HepG2 (cell line): ENCODE data around the gene FAM83G. TPM values are rescaled to one million over a fixed set of nuclear protein-coding genes. Genes with fewer than 3 reads are reported as not detected.
A peak's percentile ranks its signal among the peaks of the same experiment; 100 is the strongest.

Experiments used
- ATAC-seq: fragments of 200-7000 bp; cut with Tn5 transposase; 3 replicates; pipeline ENCODE4 v1.9.1; 2020; ENCODE audit warnings: mild to moderate bottlenecking, moderate library complexity
- BruUV-seq: library from RNA; stranded (reverse); fragments of 400-500 nt; replicated peaks from 2 replicates; lab custom pipeline; 2021; lab: Mats Ljungman, UMichigan
- CTCF ChIA-PET: fragments of 300-600 bp; formaldehyde crosslinking; extraction: SDS; loops from one replicate; lab custom pipeline; 2021; ENCODE audit warnings: low total read pairs, inconsistent platforms, low intra/inter-chr PET ratio; lab: Yijun Ruan, JAX
- POLR2A ChIA-PET: fragments of 350-600 bp; sonication (Branson Sonifier 250); formaldehyde crosslinking; loops from one replicate; lab custom pipeline; 2020; ENCODE audit warnings: antibody characterized with exemption, inconsistent platforms; lab: Yijun Ruan, JAX
- DNase-seq: peaks from one replicate; pipeline ENCODE4 v3.0.0-alpha.2; 2015; ENCODE audit warnings: low spot score
- FAIRE-seq: peaks from 3 replicates; lab custom pipeline; 2011; peaks lifted over from hg19 to GRCh38; lab: Jason Lieb, UNC
- H2AFZ ChIP-seq: one replicate; pipeline ENCODE4 v1.6.1; 2011; ENCODE audit warnings: low read length, inconsistent platforms
- H3K27ac ChIP-seq: fragments of 300-600 bp; 3 replicates; pipeline ENCODE4 v1.8.0; 2011; ENCODE audit warnings: mixed run types, mild to moderate bottlenecking, mixed read lengths, low read length, inconsistent platforms; ENCODE audit not compliant: insufficient read depth; ENCODE audit errors: extremely low read length
- H3K27me3 ChIP-seq, 2 experiments: fragments of 200-600 bp in 1 of 2; 2 replicates in 1 of 2; 3 replicates in 1 of 2; pipeline versions ENCODE4 v1.6.0 to v1.8.0; 2011; ENCODE audit warnings: low read length in 2 of 2, mild to moderate bottlenecking in 2 of 2, moderate library complexity in 2 of 2, inconsistent platforms in 1 of 2; ENCODE audit not compliant: insufficient read depth in 2 of 2, control insufficient read depth in 1 of 2
- H3K36me3 ChIP-seq, 2 experiments: fragments of 200-600 bp in 1 of 2; replicated peaks in 1 of 2; 2 replicates in 1 of 2; 3 replicates in 1 of 2; pipeline versions ENCODE4 v1.5.1 to v1.8.0; 2011; ENCODE audit warnings: low read length in 2 of 2, inconsistent platforms in 1 of 2; ENCODE audit not compliant: insufficient read depth in 2 of 2, control insufficient read depth in 1 of 2
- H3K4me1 ChIP-seq: 2 replicates; pipeline ENCODE4 v1.5.1; 2012; ENCODE audit warnings: low read length, inconsistent platforms; ENCODE audit not compliant: insufficient read depth
- H3K4me2 ChIP-seq: 2 replicates; pipeline ENCODE4 v1.6.0; 2011; ENCODE audit warnings: low read depth, low read length, inconsistent platforms
- H3K4me3 ChIP-seq, 3 experiments: fragments of 200-600 bp in 1 of 3; sonication (generic), shearing (Covaris generic) in 1 of 3; replicated peaks in 1 of 3; 2 replicates each; pipeline ENCODE4 v1.5.1; 2011 to 2016; ENCODE audit warnings: low read length in 3 of 3, inconsistent platforms in 2 of 3, low read depth in 2 of 3, mild to moderate bottlenecking in 2 of 3, control low read depth in 1 of 3, mixed read lengths in 1 of 3; ENCODE audit not compliant: insufficient read depth in 1 of 3
- H3K79me2 ChIP-seq: one replicate; pipeline ENCODE4 v1.6.1; 2011; ENCODE audit warnings: low read length, inconsistent platforms; ENCODE audit not compliant: insufficient read depth
- H3K9ac ChIP-seq: 2 replicates; pipeline ENCODE4 v1.6.0; 2011; ENCODE audit warnings: mild to moderate bottlenecking, low read depth, low read length, inconsistent platforms; ENCODE audit not compliant: insufficient read depth
- H3K9me3 ChIP-seq: 2 replicates; pipeline ENCODE4 v1.5.1; 2012; ENCODE audit warnings: mild to moderate bottlenecking, low read length
- H4K20me1 ChIP-seq: 2 replicates; pipeline ENCODE4 v1.6.0; 2011; ENCODE audit warnings: inconsistent platforms, mild to moderate bottlenecking, low read length, moderate library complexity; ENCODE audit not compliant: insufficient read depth
- ATM ChIP-seq: fragments of 450-650 bp; IDR thresholded peaks from 2 replicates; pipeline ENCODE4 v1.7.1; 2017; ENCODE audit warnings: mild to moderate bottlenecking, borderline replicate concordance
- DNMT3B ChIP-seq: conservative IDR thresholded peaks from 2 replicates; pipeline ENCODE4 v1.6.1; 2016; ENCODE audit warnings: missing biosample characterization, control low read depth
- GABPB1 ChIP-seq: IDR thresholded peaks from 2 replicates; pipeline ENCODE4 v1.6.1; 2016; ENCODE audit warnings: mild to moderate bottlenecking, missing genetic modification reagents, moderate library complexity, missing compliant biosample characterization
- GLI4 ChIP-seq: sonication (generic); formaldehyde crosslinking; IDR thresholded peaks from 2 replicates; pipeline ENCODE4 v1.5.1; 2020; ENCODE audit warnings: missing genetic modification reagents, mild to moderate bottlenecking, moderate library complexity, borderline replicate concordance
- HIVEP1 ChIP-seq: sonication (generic); formaldehyde crosslinking; IDR thresholded peaks from 2 replicates; pipeline ENCODE4 v1.4.0; 2020; ENCODE audit warnings: mild to moderate bottlenecking, missing genetic modification reagents
- RFX1 ChIP-seq: fragments of 450-650 bp; IDR thresholded peaks from 2 replicates; pipeline ENCODE4 v1.6.1; 2017
- ZBTB20 ChIP-seq: sonication (generic); formaldehyde crosslinking; IDR thresholded peaks from 2 replicates; pipeline ENCODE4 v1.8.1; 2023; ENCODE audit warnings: missing genetic modification reagents, low read depth, mild to moderate bottlenecking, borderline replicate concordance
- ZHX2 ChIP-seq, 2 experiments: sonication (generic) in 1 of 2; formaldehyde crosslinking in 1 of 2; IDR thresholded peaks; 2 replicates each; pipeline versions ENCODE4 v1.6.1 to v1.9.0; 2014 to 2022; ENCODE audit warnings: antibody characterized with exemption in 1 of 2, borderline replicate concordance in 1 of 2, inconsistent platforms in 1 of 2, low read depth in 1 of 2, missing genetic modification reagents in 1 of 2
- ZNF160 ChIP-seq: sonication (generic); formaldehyde crosslinking; IDR thresholded peaks from 2 replicates; pipeline ENCODE4 v1.8.0; 2022; ENCODE audit warnings: mild to moderate bottlenecking, inconsistent platforms, missing genetic modification reagents
- ZNF343 ChIP-seq: sonication (generic); formaldehyde crosslinking; IDR thresholded peaks from 2 replicates; pipeline ENCODE4 v1.4.0; 2020; ENCODE audit warnings: mild to moderate bottlenecking, missing genetic modification reagents
- ZNF431 ChIP-seq: sonication (generic); formaldehyde crosslinking; IDR thresholded peaks from 2 replicates; pipeline ENCODE4 v1.9.0; 2022; ENCODE audit warnings: missing genetic modification reagents, low read depth, mild to moderate bottlenecking, borderline replicate concordance
- ZNF569 ChIP-seq: sonication (generic); formaldehyde crosslinking; IDR thresholded peaks from 2 replicates; pipeline ENCODE4 v1.5.0; 2020; ENCODE audit warnings: mild to moderate bottlenecking, missing genetic modification reagents, moderate library complexity, borderline replicate concordance
- WGBS: methylation state at CpG from one replicate; pipeline ENCODE4 v1.1.6; 2017; ENCODE audit warnings: low lambda C conversion rate; 5-methylcytosine and 5-hydroxymethylcytosine counted together
- in situ Hi-C: cut with HindIII; loops from 2 replicates; pipeline ENCODE4 v1.10.0; 2017; ENCODE audit warnings: low pct_unique_long_range_greater_than_20kb; ENCODE audit not compliant: extremely low pct_ligation_motif_present
- intact Hi-C: fragments of 100-400 bp; cut with micrococcal nuclease; formaldehyde crosslinking; loops from one replicate; pipeline ENCODE4 v1.10.0; 2022; ENCODE audit not compliant: unreplicated experiment
- polyA plus RNA-seq, 8 experiments: library from polyadenylated mRNA; depleted of rRNA in 3 of 8; stranded (reverse) in 7 of 8; unstranded in 1 of 8; fragments of >200 nt; fragmentation: Illumina TruSeq in 4 of 8; extraction: Trizol in 4 of 8; gene quantifications; 2 replicates each; pipeline versions ENCODE4 v1.2.1 to v1.2.3, GENCODE V29; 2011 to 2016; ENCODE audit warnings: low read depth in 4 of 8, missing spikeins in 1 of 8, mixed read lengths in 1 of 8; ENCODE audit not compliant: insufficient read depth in 1 of 8
- total RNA-seq, 5 experiments: library from RNA; depleted of rRNA; stranded (reverse); fragments of >200 nt; fragmentation: Illumina TruSeq; extraction: Trizol; gene quantifications; 2 replicates each; pipeline ENCODE4 v1.2.3, GENCODE V29; 2016; ENCODE audit warnings: low read depth in 1 of 5
- TF ChIP-seq, protein P1 (sequence below): sonication (generic); formaldehyde crosslinking; IDR thresholded peaks from 2 replicates; pipeline ENCODE4 v1.5.1; 2020; ENCODE audit warnings: missing genetic modification reagents, mild to moderate bottlenecking, borderline replicate concordance
- TF ChIP-seq, protein P2 (sequence below): sonication (generic); formaldehyde crosslinking; IDR thresholded peaks from 2 replicates; pipeline ENCODE4 v1.8.0; 2022; ENCODE audit warnings: mild to moderate bottlenecking, missing genetic modification reagents, moderate library complexity

The FAM83G gene
- total and polyA plus RNA-seq, 2 of the 13 experiments (the other 11 are each of a cell fraction or from before 2014, with no cell fraction given): 13.7 to 18.6 TPM

GRCh38 chr17:18981642-18982424, 22.7 kb downstream of the FAM83G start:
- Histone ChIP-seq H2AFZ (no peak overlapping the region), H3K4me3 (peak overlapping the region in 1 of 3 experiments; percentile 42; a peak in 1 of 6 replicates), H3K4me1 (peaks cover 51% of the 10 kb centered on the region), H3K9me3 (no peaks in the 10 kb centered on the region), H3K36me3 (peaks cover 28 to 66% of the 10 kb centered on the region in 2 experiments), H3K27ac (peak overlapping the region; percentile 88), H3K27me3 (no peaks in the 10 kb centered on the region), H3K4me2 (peak overlapping the region; percentile 45), H3K9ac (peak overlapping the region; percentile 62), H3K79me2 (no peaks in the 10 kb centered on the region), H4K20me1 (no peaks in the 10 kb centered on the region)
- in situ Hi-C loops (no loop called here), intact Hi-C loops (no loop called here)
- BruUV-seq: TSS peak; percentile 91
- FAIRE-seq: peak; percentile 75
- ChIA-PET CTCF (no interaction called here), POLR2A (interaction anchor here (1.0 to 3.4 kb wide), 5 partner anchors 10 to 24 kb away, joined by 3 to 22 read pairs (median 6); partner anchors contain the start of gene FAM83G)
- WGBS: 20% methylated on average over 10 of the region's 30 CpGs
- peak; percentile 87 for DNase-seq
- ATAC-seq: peak; percentile 84
- TF ChIP-seq ZHX2 (IDR thresholded peaks at IDR 0.05; ENCODE audit: low read depth): 0 out of 2 replicates have a peak, but pooled peaks have one; percentile 6
- TF ChIP-seq ZHX2 (CRISPR knock-in tag; IDR thresholded peaks at IDR 0.05; ENCODE audit: borderline replicate concordance): no peak
- peak; percentile 66; the same call in 1 of the 2 replicates for TF ChIP-seq DNMT3B
- 0 out of 2 replicates have a peak, but pooled peaks have one; percentile 15 for TF ChIP-seq HIVEP1 (CRISPR knock-in tag)
- TF ChIP-seq ATM: no peak
- peak; percentile 61; the same call in 1 of the 2 replicates for TF ChIP-seq ZNF343 (CRISPR knock-in tag)
- TF ChIP-seq GLI4: peak; percentile 87; the same call in 1 of the 2 replicates
- no peak for TF ChIP-seq RFX1
- TF ChIP-seq, protein P1, sequence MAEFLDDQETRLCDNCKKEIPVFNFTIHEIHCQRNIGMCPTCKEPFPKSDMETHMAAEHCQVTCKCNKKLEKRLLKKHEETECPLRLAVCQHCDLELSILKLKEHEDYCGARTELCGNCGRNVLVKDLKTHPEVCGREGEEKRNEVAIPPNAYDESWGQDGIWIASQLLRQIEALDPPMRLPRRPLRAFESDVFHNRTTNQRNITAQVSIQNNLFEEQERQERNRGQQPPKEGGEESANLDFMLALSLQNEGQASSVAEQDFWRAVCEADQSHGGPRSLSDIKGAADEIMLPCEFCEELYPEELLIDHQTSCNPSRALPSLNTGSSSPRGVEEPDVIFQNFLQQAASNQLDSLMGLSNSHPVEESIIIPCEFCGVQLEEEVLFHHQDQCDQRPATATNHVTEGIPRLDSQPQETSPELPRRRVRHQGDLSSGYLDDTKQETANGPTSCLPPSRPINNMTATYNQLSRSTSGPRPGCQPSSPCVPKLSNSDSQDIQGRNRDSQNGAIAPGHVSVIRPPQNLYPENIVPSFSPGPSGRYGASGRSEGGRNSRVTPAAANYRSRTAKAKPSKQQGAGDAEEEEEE (CRISPR knock-in tag): no peak
- TF ChIP-seq, protein P2, sequence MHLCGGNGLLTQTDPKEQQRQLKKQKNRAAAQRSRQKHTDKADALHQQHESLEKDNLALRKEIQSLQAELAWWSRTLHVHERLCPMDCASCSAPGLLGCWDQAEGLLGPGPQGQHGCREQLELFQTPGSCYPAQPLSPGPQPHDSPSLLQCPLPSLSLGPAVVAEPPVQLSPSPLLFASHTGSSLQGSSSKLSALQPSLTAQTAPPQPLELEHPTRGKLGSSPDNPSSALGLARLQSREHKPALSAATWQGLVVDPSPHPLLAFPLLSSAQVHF (CRISPR knock-in tag): no peak
- TF ChIP-seq ZNF160 (CRISPR knock-in tag): no peak
- no peak for TF ChIP-seq ZNF569
- peak; percentile 84; the same call in 1 of the 2 replicates for TF ChIP-seq ZBTB20 (CRISPR knock-in tag)
- 0 out of 2 replicates have a peak, but pooled peaks have one; percentile 64 for TF ChIP-seq ZNF431
- peak; percentile 66 for TF ChIP-seq GABPB1 (CRISPR knock-in tag)
